DMS79 (cell line): ENCODE measurements around the gene DDX10.

Experiments used
- DNase-seq: peaks from one replicate; lab custom pipeline; 2025; lab: John Stamatoyannopoulos, UW

Gene DDX10

GRCh38 chr11:108871867-108872266 is 207.0 kb downstream of the DDX10 start:
- no peak for DNase-seq

- DNase-seq, result no peak
Observed at GRCh38 chr11:108872781-108873291, 208.0 kb downstream of the DDX10 start.

GRCh38 chr11:108873310-108873709 is 208.4 kb downstream of the DDX10 start:
- no peak for DNase-seq

- DNase-seq, result no peak
Observed at GRCh38 chr11:108873941-108874340, 209.1 kb downstream of the DDX10 start.

GRCh38 chr11:108875134-108875533 is 210.3 kb downstream of the DDX10 start:
- peak; percentile 79 for DNase-seq

- no peak for DNase-seq
Observed at GRCh38 chr11:108877178-108877577, 212.3 kb downstream of the DDX10 start.

GRCh38 chr11:108880510-108880909 is 215.6 kb downstream of the DDX10 start:
- DNase-seq, result peak; percentile 70

GRCh38 chr11:108881131-108881530 is 216.3 kb downstream of the DDX10 start:
- DNase-seq, result no peak

GRCh38 chr11:108882211-108882831 is 217.5 kb downstream of the DDX10 start:
- no peak for DNase-seq

- DNase-seq, result no peak
Observed at GRCh38 chr11:108886005-108886659, 221.3 kb downstream of the DDX10 start.

- no peak for DNase-seq
Observed at GRCh38 chr11:108886660-108887009, 221.8 kb downstream of the DDX10 start.

- no peak for DNase-seq
Observed at GRCh38 chr11:108887436-108888238, 222.8 kb downstream of the DDX10 start.

GRCh38 chr11:108890482-108891105 is 225.7 kb downstream of the DDX10 start:
- peak; percentile 42 for DNase-seq

GRCh38 chr11:108891143-108891542 is 226.3 kb downstream of the DDX10 start:
- DNase-seq, result no peak

- no peak for DNase-seq
Observed at GRCh38 chr11:108891909-108892511, 227.1 kb downstream of the DDX10 start.

GRCh38 chr11:108895579-108896480 is 231.0 kb downstream of the DDX10 start:
- DNase-seq, result no peak

- DNase-seq, result no peak
Observed at GRCh38 chr11:108897071-108897481, 232.2 kb downstream of the DDX10 start.

- DNase-seq, result no peak
Observed at GRCh38 chr11:108897916-108898315, 233.0 kb downstream of the DDX10 start.

- no peak for DNase-seq
Observed at GRCh38 chr11:108901359-108901758, 236.5 kb downstream of the DDX10 start.

- no peak for DNase-seq
Observed at GRCh38 chr11:108902027-108902469, 237.2 kb downstream of the DDX10 start.

GRCh38 chr11:108904480-108904879 is 239.6 kb downstream of the DDX10 start:
- no peak for DNase-seq
